ENCODE measurements around the gene PRR9.

PRR9 gene

GRCh38 chr1:153203130-153203529, 14.3 kb upstream of the PRR9 start, which contains the start of gene LELP1 (continued):
- no peak for TF ChIP-seq ZSCAN30 (tag by site-specific recombination; IDR thresholded peaks at IDR 0.05)
- TF ChIP-seq ZNF707 (tag by site-specific recombination; IDR thresholded peaks at IDR 0.05), result no peak
- TF ChIP-seq ZNF16 (tag by site-specific recombination; IDR thresholded peaks at IDR 0.05; ENCODE audit: low read depth), result no peak
- no peak for TF ChIP-seq ZNF501 (tag by site-specific recombination; IDR thresholded peaks at IDR 0.05)
- no peak for TF ChIP-seq ZNF157 (tag by site-specific recombination; IDR thresholded peaks at IDR 0.05)
- no peak for TF ChIP-seq RBAK (tag by site-specific recombination; IDR thresholded peaks at IDR 0.05)

DNA sequence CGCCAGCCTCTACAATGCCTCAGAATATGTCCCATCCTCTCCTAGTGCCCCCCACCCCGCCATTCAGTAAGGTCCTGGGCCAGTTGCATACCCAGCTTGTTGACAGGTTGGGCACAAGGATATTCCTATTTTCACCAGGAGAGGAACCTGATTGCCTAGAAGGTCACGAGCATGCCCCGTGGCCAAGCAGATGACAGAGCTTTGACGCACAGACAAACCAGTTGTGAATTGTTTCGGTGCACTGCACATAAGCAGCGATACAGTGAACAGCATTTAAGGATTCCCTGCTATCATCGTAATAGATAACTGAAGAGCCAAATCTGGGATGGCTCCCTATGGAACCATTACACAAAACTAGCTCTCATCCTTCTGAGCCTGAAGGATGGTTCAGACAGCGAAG, 10.8 kb upstream of the PRR9 start:
- H3K4me1 ChIP-seq (ENCODE audit: control insufficient read depth, insufficient read depth, low read length), result no peaks in the 10 kb centered on the region
- H3K4me3 ChIP-seq (ENCODE audit: low read depth, low read length), result no peak overlapping the region
- CTCF ChIA-PET, result interaction anchor here (0.6 kb wide), 1 partner anchor 291 kb away, joined by 3 read pairs; no protein-coding TSS in a partner anchor
- no peaks in the 10 kb centered on the region for H3K36me3 ChIP-seq (ENCODE audit: control insufficient read depth in 2 of 2, insufficient read depth in 1 of 2, low read length in 2 of 2)
- POLR2A ChIA-PET, result no interaction called here
- no peaks in the 10 kb centered on the region for H3K9me3 ChIP-seq (ENCODE audit: control insufficient read depth, insufficient read depth, low read depth, low read length)
- no peak overlapping the region for H3K27ac ChIP-seq (ENCODE audit: extremely low read depth, low read depth, low read length)
- TF ChIP-seq ZEB2 (tag by site-specific recombination; IDR thresholded peaks at IDR 0.05) (no peak), ZSCAN18 (tag by site-specific recombination; IDR thresholded peaks at IDR 0.05) (no peak), ZNF629 (tag by site-specific recombination; IDR thresholded peaks at IDR 0.05) (no peak), ZNF558 (tag by site-specific recombination; IDR thresholded peaks at IDR 0.05) (no peak), ZNF510 (tag by site-specific recombination; IDR thresholded peaks at IDR 0.05; ENCODE audit: insufficient replicate concordance) (no peak), SCRT1 (tag by site-specific recombination; IDR thresholded peaks at IDR 0.05; ENCODE audit: borderline replicate concordance) (no peak), ZNF18 (tag by site-specific recombination; IDR thresholded peaks at IDR 0.05) (no peak), ZNF76 (tag by site-specific recombination; IDR thresholded peaks at IDR 0.05; ENCODE audit: borderline replicate concordance, low read depth) (no peak), ZNF426 (tag by site-specific recombination; IDR thresholded peaks at IDR 0.05) (no peak)

DNA sequence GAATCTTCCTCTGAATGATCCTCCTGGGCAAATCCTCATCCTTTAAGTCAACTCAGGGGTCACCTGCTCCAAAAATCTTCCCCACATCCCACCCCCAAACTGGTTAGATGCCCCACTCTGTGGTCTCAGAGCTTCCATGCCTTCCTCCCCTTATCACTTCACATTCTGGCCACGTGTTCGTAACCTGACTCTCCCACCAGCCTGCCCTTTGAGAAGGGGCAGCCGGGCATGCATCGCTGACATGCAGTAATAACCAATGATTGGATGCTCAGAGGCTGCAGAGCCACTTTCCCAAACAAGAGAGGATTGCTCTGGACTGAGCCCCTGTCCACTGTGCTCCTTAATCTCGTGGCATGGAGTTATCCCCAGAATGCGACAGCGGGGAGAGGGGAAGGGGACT, 7.2 kb upstream of the PRR9 start:
- Histone ChIP-seq H3K27ac (ENCODE audit: extremely low read depth, low read depth, low read length) (no peak overlapping the region), H3K4me3 (ENCODE audit: low read depth, low read length) (no peak overlapping the region), H3K9me3 (ENCODE audit: control insufficient read depth, insufficient read depth, low read depth, low read length) (no peaks in the 10 kb centered on the region), H3K36me3 (ENCODE audit: control insufficient read depth in 2 of 2, insufficient read depth in 1 of 2, low read length in 2 of 2) (no peaks in the 10 kb centered on the region), H3K4me1 (ENCODE audit: control insufficient read depth, insufficient read depth, low read length) (no peaks in the 10 kb centered on the region)
- POLR2A ChIA-PET, result no interaction called here
- TF ChIP-seq ZNF19 (tag by site-specific recombination; IDR thresholded peaks at IDR 0.05; ENCODE audit: low read depth) (no peak), OVOL3 (tag by site-specific recombination; IDR thresholded peaks at IDR 0.05) (no peak), TSHZ1 (tag by site-specific recombination; IDR thresholded peaks at IDR 0.05; ENCODE audit: borderline replicate concordance) (no peak)
- CTCF ChIA-PET, result interaction anchor here (1.2 kb wide), 1 partner anchor 14 kb away, joined by 5 read pairs; no protein-coding TSS in a partner anchor

All from HEK293 (cell line).